Progenitor cell of endocrine pancreas (in vitro differentiated cells): ENCODE measurements around the gene THSD7A. TPM values are rescaled to one million over a fixed set of nuclear protein-coding genes. Genes with fewer than 3 reads are reported as not detected.

Experiments
- DNase-seq: peaks from one replicate; pipeline ENCODE4 v3.0.0; 2021; ENCODE audit warnings: low spot score; ENCODE audit not compliant: unreplicated experiment
- H3K27ac Mint-ChIP-seq: 2 replicates; pipeline ENCODE4 v1.8.0; 2021; ENCODE audit warnings: mild to moderate bottlenecking, moderate library complexity, mixed read lengths
- H3K27me3 Mint-ChIP-seq: 2 replicates; pipeline ENCODE4 v1.8.0; 2021; ENCODE audit warnings: mixed read lengths
- H3K36me3 Mint-ChIP-seq: 2 replicates; pipeline ENCODE4 v1.8.0; 2022; ENCODE audit warnings: mixed read lengths; ENCODE audit not compliant: insufficient read depth
- H3K4me1 Mint-ChIP-seq: 2 replicates; pipeline ENCODE4 v1.8.0; 2021; ENCODE audit warnings: low read depth, mixed read lengths
- H3K4me3 Mint-ChIP-seq: 2 replicates; pipeline ENCODE4 v1.8.0; 2021; ENCODE audit warnings: low read depth, mild to moderate bottlenecking, moderate library complexity, mixed read lengths
- H3K9me3 Mint-ChIP-seq: 2 replicates; pipeline ENCODE4 v1.8.0; 2021; ENCODE audit warnings: low read depth, mixed read lengths
- total RNA-seq: library from RNA; stranded (reverse); gene quantifications from 2 replicates; pipeline ENCODE4 v1.2.1, GENCODE V29; 2021
- TF ChIP-seq, protein P1 (sequence below): fragments of 200-600 bp; sonication (generic); IDR thresholded peaks from one replicate; pipeline ENCODE4 v1.5.0; 2021; ENCODE audit warnings: antibody characterized with exemption, mild to moderate bottlenecking; ENCODE audit not compliant: unreplicated experiment

The THSD7A gene
- total RNA-seq, 1 donor from 2014 or later: 4.7 TPM

GRCh38 chr7:11630355-11630754, 201.6 kb downstream of the THSD7A start:
- H3K4me1 Mint-ChIP-seq: peaks cover 2% of the 10 kb centered on the region
- H3K9me3 Mint-ChIP-seq: no peaks in the 10 kb centered on the region
- TF ChIP-seq, protein P1, sequence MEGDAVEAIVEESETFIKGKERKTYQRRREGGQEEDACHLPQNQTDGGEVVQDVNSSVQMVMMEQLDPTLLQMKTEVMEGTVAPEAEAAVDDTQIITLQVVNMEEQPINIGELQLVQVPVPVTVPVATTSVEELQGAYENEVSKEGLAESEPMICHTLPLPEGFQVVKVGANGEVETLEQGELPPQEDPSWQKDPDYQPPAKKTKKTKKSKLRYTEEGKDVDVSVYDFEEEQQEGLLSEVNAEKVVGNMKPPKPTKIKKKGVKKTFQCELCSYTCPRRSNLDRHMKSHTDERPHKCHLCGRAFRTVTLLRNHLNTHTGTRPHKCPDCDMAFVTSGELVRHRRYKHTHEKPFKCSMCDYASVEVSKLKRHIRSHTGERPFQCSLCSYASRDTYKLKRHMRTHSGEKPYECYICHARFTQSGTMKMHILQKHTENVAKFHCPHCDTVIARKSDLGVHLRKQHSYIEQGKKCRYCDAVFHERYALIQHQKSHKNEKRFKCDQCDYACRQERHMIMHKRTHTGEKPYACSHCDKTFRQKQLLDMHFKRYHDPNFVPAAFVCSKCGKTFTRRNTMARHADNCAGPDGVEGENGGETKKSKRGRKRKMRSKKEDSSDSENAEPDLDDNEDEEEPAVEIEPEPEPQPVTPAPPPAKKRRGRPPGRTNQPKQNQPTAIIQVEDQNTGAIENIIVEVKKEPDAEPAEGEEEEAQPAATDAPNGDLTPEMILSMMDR: no peak
- no peaks in the 10 kb centered on the region for H3K36me3 Mint-ChIP-seq
- no peak for DNase-seq
- no peak overlapping the region for H3K27ac Mint-ChIP-seq
- H3K4me3 Mint-ChIP-seq: no peak overlapping the region
- H3K27me3 Mint-ChIP-seq: no peaks in the 10 kb centered on the region

- no peaks in the 10 kb centered on the region for H3K36me3 Mint-ChIP-seq
- TF ChIP-seq, protein P1: no peak
- H3K4me1 Mint-ChIP-seq: peaks cover 3% of the 10 kb centered on the region
- H3K4me3 Mint-ChIP-seq: no peak overlapping the region
- H3K27ac Mint-ChIP-seq: no peak overlapping the region
- no peak for DNase-seq
- no peaks in the 10 kb centered on the region for H3K9me3 Mint-ChIP-seq
- H3K27me3 Mint-ChIP-seq: no peaks in the 10 kb centered on the region
These were observed 206.3 kb downstream of the THSD7A start for GRCh38 chr7:11625669-11626068.

GRCh38 chr7:11623093-11623678, 208.8 kb downstream of the THSD7A start:
- Mint-ChIP-seq H3K4me1 (peaks cover 3% of the 10 kb centered on the region), H3K27ac (no peak overlapping the region)

GRCh38 chr7:11620406-11621253, 211.4 kb downstream of the THSD7A start:
- no peaks in the 10 kb centered on the region for H3K27me3 Mint-ChIP-seq
- no peak for DNase-seq
- no peak overlapping the region for H3K27ac Mint-ChIP-seq
- no peak overlapping the region for H3K4me3 Mint-ChIP-seq
- peaks cover 2% of the 10 kb centered on the region for H3K4me1 Mint-ChIP-seq
- H3K9me3 Mint-ChIP-seq: no peaks in the 10 kb centered on the region
- TF ChIP-seq, protein P1: no peak
- H3K36me3 Mint-ChIP-seq: no peaks in the 10 kb centered on the region

More at GRCh38 chr7:11623093-11623678, 208.8 kb downstream of the THSD7A start:
- Mint-ChIP-seq H3K9me3 (no peaks in the 10 kb centered on the region), H3K4me3 (no peak overlapping the region), H3K36me3 (no peaks in the 10 kb centered on the region), H3K27me3 (no peaks in the 10 kb centered on the region)
- TF ChIP-seq, protein P1: no peak
- no peak for DNase-seq

DNA sequence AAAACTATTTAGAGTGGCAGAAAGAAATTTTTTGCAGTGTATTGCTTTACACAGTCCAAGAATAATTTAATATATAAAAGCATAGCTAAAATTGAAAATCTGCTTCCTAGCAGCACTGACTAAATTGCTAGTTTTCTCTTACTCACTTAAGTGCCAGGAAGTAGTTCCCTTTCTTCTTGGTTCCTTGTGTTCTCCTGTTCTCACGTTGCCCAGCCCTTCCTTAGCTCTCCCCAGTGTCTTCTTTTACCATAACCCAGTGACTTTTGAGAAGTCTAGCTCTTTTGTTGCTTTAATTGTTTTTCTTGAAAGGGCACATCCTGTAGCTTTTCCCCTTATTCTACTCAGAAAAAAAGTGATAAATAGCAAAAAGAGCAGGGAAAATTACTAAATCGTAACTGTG, 215.5 kb downstream of the THSD7A start:
- Mint-ChIP-seq H3K9me3 (no peaks in the 10 kb centered on the region), H3K27me3 (no peaks in the 10 kb centered on the region), H3K36me3 (no peaks in the 10 kb centered on the region), H3K27ac (no peak overlapping the region), H3K4me1 (no peaks in the 10 kb centered on the region), H3K4me3 (no peak overlapping the region)
- TF ChIP-seq, protein P1: no peak
- no peak for DNase-seq
